ENCODE data around the gene WWP2. TPM values are rescaled to one million over a fixed set of nuclear protein-coding genes. Genes with fewer than 3 reads are reported as not detected.
A peak's percentile ranks its signal among the peaks of the same experiment; 100 is the strongest.
"Not testable (repeated sequence)": the region's sequence is repeated elsewhere in the genome, so short reads cannot be mapped to it uniquely, and the experiment has no call there.

WWP2 gene
- 25.4 and 39.0 TPM in 2 replicates for total RNA-seq

- peak; percentile 73 for DNase-seq
Observed at GRCh38 chr16:69761983-69762813, at the start of gene WWP2. Gene WWP2 (plus strand): TSS chr16:69762332. CDS start chr16:69787011, 24,679 bp downstream.

GRCh38 chr16:69712914-69713581 is 49.1 kb upstream of the WWP2 start:
- no peak for DNase-seq

GRCh38 chr16:69717066-69717465 is 45.1 kb upstream of the WWP2 start:
- no peak for DNase-seq

GRCh38 chr16:69718111-69718764 is 43.9 kb upstream of the WWP2 start:
- no peak for DNase-seq

- DNase-seq, result no peak
Observed at GRCh38 chr16:69720822-69721430, 41.2 kb upstream of the WWP2 start.

DNA sequence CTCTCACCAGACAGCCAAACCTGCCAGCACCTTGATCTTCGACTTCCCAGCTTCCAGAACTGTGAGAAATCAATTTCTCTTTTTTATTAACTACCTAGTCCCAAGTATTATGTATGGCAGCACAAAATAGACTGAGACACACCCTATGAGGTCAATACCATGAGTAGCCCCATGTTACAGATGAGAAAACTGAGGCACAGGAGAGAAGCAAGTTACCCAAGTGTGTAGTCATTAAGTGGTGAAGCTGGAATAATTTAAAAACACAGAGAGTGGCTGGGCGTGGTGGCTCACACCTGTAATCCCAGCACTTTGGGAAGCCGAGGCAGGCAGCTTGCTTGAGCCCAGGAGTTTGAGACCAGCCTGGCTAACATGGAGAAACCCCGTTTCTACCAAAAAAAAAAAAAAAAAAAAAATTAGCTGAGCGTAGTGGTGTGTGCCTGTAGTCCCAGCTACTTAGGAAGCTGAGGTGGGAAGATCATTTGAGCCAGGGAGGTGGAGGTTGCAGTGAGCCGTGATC is 40.6 kb upstream of the WWP2 start:
- DNase-seq, result no peak

DNA sequence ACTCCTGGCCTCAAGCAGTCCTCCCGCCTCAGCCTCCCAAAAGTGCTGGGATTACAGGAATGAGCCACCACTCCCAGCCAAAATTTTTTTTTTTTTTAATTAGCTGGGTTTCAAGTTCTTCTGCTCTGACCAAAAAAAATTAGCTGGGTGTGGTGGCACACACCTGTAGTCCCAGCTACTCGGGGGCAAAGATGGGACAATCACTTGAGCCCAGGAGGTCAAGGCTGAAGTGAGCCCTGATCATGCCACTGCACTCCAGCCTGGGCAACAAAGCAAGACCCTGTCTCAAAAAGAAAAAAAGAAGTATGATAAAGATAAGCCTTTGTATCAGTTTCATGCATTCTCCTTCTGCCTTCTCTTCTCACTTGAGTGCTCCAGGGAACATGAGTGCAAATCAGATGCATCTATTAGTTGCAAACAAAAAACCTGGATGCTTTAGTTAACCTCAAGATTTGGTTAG is 37.7 kb upstream of the WWP2 start:
- no peak for DNase-seq

DNA sequence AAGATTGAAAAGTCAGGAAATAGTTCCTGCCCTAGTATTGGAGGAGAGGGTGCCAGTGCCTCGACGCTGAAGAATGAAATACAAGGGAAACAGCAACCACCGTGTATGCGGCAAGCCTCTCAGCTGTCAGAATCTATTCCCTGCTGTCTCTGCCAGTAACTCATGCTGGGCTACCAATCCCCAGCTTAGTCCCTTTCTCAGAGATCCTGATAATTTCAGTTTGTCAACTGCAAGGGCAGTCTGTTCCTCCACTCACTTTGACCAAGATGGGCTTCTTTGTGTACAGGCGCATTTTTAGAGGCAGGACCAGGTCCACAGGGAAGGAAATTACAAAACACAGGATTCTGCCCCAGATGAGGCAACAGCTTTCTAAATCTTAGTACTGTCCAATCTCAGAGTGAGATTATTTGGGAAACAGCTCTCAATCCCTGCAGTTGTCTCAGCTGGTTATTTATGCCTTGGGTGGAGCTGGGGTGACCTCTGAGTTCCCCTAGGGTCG is 37.1 kb upstream of the WWP2 start:
- DNase-seq, result peak; percentile 49

- no peak for DNase-seq
Observed at GRCh38 chr16:69725480-69726312, 36.4 kb upstream of the WWP2 start.

DNA sequence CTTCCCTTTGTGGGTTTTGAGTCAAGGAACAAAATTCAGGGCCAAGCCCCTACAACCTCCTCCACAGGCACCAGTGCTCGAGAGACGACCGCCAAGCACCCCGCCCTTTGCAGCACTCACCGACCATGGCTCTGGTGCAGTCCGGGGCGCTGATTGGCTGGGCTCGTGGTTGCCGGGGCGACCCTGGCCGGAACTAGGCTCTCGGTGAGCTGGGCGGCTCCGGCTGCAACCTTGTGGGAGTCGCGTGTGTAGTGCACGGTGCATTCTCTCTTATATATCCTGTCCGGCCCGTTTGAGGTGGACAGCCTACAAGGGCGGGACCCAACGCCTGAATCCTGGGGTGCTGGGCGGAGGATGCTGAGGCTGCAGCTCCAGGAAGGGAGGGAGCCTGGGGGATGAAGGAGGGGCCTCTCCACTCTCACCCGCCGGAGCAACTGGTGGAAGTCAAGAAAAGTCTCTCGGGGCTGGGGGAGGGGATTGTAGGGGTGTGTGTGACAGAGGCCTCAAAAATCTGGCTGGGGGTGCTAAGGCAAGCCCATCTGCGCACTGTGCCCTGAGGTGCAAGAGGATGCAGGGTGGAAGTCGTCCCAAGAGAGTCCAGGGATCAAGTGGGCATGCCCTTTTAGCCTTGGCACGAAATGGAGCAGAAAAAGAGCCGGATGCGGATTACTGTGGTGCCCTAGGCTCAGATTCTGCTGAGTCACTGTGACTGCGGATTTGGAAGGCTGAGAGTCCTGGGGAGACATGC is 35.6 kb upstream of the WWP2 start, which contains the start of gene NQO1:
NQO1 (minus strand) TSS at position 248 of the 748 bp plus-strand sequence; CDS start at position 127, 121 bp downstream.
- peak; percentile 97 for DNase-seq

- DNase-seq, result no peak
Observed at GRCh38 chr16:69727916-69728270, 34.2 kb upstream of the WWP2 start.

DNA sequence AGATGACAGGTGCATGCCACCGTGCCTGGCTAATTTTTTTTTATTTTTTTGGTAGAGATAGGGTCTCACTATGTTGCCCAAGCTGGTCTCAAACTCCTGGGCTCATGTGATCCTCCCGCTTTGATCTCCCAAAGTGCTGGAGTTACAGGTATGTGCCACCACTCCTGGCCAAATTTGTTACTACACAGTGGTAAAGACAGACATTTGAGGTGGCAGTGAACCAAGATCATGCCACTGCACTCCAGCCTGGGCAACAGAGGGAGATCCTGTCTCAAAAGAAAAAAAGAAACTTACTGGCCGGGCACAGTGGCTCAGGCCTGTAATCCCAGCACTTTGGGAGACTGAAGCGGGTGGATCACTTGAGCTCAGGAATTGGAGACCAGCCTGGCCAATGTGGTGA is 33.1 kb upstream of the WWP2 start:
- DNase-seq, result not testable (repeated sequence)

DNA sequence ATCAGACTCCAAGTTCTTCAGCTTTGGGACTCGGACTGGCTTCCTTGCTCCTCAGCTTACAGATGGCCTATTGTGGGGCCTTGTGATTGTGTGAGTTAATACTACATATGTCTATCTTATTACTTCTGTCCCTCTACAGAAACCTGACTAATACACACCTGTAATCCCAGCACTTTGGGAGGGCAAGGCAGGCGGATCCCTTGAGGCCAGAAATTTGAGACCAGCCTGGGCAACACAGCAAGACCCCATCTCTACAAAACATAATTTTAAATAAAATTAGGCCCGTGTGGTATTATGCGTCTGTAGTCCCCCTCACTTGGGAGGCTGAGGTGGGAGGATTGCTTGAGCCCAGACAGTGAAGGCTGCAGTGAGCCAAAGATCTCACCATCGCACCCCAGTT is 30.9 kb upstream of the WWP2 start:
- not testable (repeated sequence) for DNase-seq

DNA sequence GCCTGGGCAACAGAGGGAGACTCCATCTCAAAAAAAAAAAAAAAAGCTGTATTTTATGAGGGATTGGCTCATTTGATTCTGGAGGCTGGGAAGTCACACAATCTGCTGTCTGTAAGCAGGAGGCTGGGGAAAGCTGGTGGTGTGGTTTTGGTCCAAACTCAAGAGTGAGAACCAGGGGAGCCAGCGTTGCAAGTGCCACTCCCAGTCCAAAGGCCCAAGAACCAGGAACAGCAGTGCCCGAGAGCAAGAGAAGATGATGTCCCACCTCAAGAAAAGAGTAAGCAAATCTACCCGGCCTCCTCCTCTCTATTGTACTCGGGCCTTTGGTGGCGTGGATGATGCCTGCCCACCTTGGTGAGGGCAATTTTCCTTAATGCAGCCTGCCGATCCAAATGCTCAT is 30.0 kb upstream of the WWP2 start:
- DNase-seq, result no peak

- no peak for DNase-seq
Observed at GRCh38 chr16:69741519-69741918, 20.6 kb upstream of the WWP2 start.

- DNase-seq, result peak; percentile 80
Observed at GRCh38 chr16:69741951-69742904, 19.9 kb upstream of the WWP2 start.

GRCh38 chr16:69744363-69745231 is 17.5 kb upstream of the WWP2 start:
- no peak for DNase-seq

DNA sequence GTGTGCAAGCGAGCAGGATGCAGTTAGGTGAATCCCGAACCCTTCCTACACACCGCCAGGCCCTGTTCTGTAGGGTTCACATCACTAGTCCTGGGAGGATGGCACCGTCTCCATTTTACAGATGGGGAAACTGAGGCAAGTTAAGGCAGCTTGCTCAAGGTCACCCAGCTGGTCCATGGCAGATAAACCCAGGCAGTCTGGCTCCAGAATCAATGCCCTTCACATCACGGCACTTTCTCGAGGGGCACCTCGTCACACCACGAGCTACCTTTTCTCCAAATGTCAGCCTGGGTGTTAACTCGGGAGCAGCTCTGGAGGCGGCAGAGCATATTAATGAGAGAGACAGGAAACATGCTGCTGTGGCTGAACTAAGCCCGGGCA is 16.9 kb upstream of the WWP2 start:
- DNase-seq, result no peak

GRCh38 chr16:69745959-69746358 is 16.2 kb upstream of the WWP2 start:
- no peak for DNase-seq
